ENCODE measurements around the gene LMOD2. TPM values are rescaled to one million over a fixed set of nuclear protein-coding genes. Genes with fewer than 3 reads are reported as not detected.

The LMOD2 gene
- total RNA-seq, 1 donor from 2014 or later, result not detected

DNA sequence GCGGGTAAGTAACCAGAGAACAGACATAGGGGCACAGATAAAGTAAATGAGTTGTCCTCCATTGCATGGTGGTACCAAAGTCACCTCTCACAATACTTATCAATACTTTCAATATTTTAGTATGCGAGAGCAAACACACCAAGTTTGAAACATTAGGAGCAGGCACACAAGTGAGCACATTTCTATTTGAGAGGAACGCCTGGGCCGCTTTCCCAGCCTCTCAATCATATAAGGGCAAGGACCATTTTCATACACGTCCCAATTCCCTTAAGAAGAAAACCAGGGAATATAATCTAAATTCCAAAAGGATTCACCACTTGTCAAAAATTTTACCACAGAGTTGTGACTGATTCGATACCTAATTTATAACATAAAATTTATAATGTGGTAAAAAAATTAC is 7.5 kb downstream of the LMOD2 start:
- H3K79me2 ChIP-seq (ENCODE audit: insufficient read depth, low read length), result no peaks in the 10 kb centered on the region
- DNase-seq (ENCODE audit: low read depth) (no peak), FAIRE-seq (no peak)
- no peaks in the 10 kb centered on the region for H3K4me1 ChIP-seq (ENCODE audit: insufficient read depth, low read length)
- Mint-ChIP-seq H3K36me3 (ENCODE audit: low read depth, unreplicated experiment) (no peaks in the 10 kb centered on the region), H3K4me3 (ENCODE audit: unreplicated experiment) (no peak overlapping the region), H3K27me3 (ENCODE audit: low read depth, unreplicated experiment) (peaks cover 3% of the 10 kb centered on the region), H3K4me1 (ENCODE audit: low read depth, unreplicated experiment) (no peaks in the 10 kb centered on the region), H3K9me3 (ENCODE audit: unreplicated experiment) (peaks cover 2% of the 10 kb centered on the region), H3K27ac (ENCODE audit: unreplicated experiment) (no peak overlapping the region)
- no peak overlapping the region for H3K4me2 ChIP-seq (ENCODE audit: low read length)
- H3K27me3 ChIP-seq (ENCODE audit: insufficient read depth, low read length), result peaks cover 7% of the 10 kb centered on the region
- no peaks in the 10 kb centered on the region for H3K36me3 ChIP-seq (ENCODE audit: insufficient read depth, low read length)
- no peak overlapping the region for H3K27ac ChIP-seq (ENCODE audit: low read depth, low read length)
- TF ChIP-seq, protein P1, sequence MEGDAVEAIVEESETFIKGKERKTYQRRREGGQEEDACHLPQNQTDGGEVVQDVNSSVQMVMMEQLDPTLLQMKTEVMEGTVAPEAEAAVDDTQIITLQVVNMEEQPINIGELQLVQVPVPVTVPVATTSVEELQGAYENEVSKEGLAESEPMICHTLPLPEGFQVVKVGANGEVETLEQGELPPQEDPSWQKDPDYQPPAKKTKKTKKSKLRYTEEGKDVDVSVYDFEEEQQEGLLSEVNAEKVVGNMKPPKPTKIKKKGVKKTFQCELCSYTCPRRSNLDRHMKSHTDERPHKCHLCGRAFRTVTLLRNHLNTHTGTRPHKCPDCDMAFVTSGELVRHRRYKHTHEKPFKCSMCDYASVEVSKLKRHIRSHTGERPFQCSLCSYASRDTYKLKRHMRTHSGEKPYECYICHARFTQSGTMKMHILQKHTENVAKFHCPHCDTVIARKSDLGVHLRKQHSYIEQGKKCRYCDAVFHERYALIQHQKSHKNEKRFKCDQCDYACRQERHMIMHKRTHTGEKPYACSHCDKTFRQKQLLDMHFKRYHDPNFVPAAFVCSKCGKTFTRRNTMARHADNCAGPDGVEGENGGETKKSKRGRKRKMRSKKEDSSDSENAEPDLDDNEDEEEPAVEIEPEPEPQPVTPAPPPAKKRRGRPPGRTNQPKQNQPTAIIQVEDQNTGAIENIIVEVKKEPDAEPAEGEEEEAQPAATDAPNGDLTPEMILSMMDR (IDR thresholded peaks at IDR 0.05; ENCODE audit: insufficient read depth, low read depth, low read length), result no peak
- TF ChIP-seq EZH2 (IDR thresholded peaks at IDR 0.05; ENCODE audit: insufficient read depth, low read length), result no peak
- H3K4me3 ChIP-seq (ENCODE audit: insufficient read depth, low read depth, low read length), result no peak overlapping the region
- H3K9ac ChIP-seq (ENCODE audit: low read length), result no peak overlapping the region
- no peak overlapping the region for H2AFZ ChIP-seq (ENCODE audit: low read depth, low read length)
- H4K20me1 ChIP-seq (ENCODE audit: insufficient read depth, low read length), result no peaks in the 10 kb centered on the region
- H3K9me3 ChIP-seq (ENCODE audit: insufficient read depth, low read depth, low read length), result peaks cover 2% of the 10 kb centered on the region

DNA sequence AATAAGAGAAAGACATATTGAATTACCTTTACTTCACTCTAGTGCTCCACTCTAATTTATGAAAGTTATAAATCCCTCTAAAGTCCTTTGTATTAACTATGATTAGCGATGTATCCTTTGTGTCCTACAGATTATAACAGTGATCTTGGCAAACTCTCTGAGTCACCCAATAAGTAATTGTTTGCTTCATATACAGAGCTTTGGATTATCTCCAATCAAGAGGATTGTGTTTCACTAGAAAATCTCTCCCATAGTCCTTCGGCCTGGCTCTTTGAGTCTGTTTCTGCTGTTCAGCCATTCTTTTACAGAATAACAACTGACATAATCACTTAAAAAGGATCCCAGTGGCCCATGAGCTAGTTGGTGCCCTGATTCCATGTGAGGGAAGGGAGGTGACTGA is 9.5 kb downstream of the LMOD2 start:
- Mint-ChIP-seq H3K4me3 (ENCODE audit: unreplicated experiment) (no peak overlapping the region), H3K36me3 (ENCODE audit: low read depth, unreplicated experiment) (no peaks in the 10 kb centered on the region), H3K9me3 (ENCODE audit: unreplicated experiment) (peaks cover 2% of the 10 kb centered on the region), H3K27ac (ENCODE audit: unreplicated experiment) (no peak overlapping the region), H3K27me3 (ENCODE audit: low read depth, unreplicated experiment) (peaks cover 3% of the 10 kb centered on the region), H3K4me1 (ENCODE audit: low read depth, unreplicated experiment) (no peaks in the 10 kb centered on the region)
- Histone ChIP-seq H3K27ac (ENCODE audit: low read depth, low read length) (no peak overlapping the region), H3K9ac (ENCODE audit: low read length) (no peak overlapping the region), H4K20me1 (ENCODE audit: insufficient read depth, low read length) (no peaks in the 10 kb centered on the region), H3K4me1 (ENCODE audit: insufficient read depth, low read length) (no peaks in the 10 kb centered on the region), H3K27me3 (ENCODE audit: insufficient read depth, low read length) (peaks cover 4% of the 10 kb centered on the region), H3K4me3 (ENCODE audit: insufficient read depth, low read depth, low read length) (no peak overlapping the region), H3K9me3 (ENCODE audit: insufficient read depth, low read depth, low read length) (peaks cover 2% of the 10 kb centered on the region), H3K79me2 (ENCODE audit: insufficient read depth, low read length) (no peaks in the 10 kb centered on the region), H3K4me2 (ENCODE audit: low read length) (no peak overlapping the region), H3K36me3 (ENCODE audit: insufficient read depth, low read length) (no peaks in the 10 kb centered on the region), H2AFZ (ENCODE audit: low read depth, low read length) (no peak overlapping the region)
- FAIRE-seq (no peak), DNase-seq (ENCODE audit: low read depth) (no peak)
- TF ChIP-seq, protein P1 (IDR thresholded peaks at IDR 0.05; ENCODE audit: insufficient read depth, low read depth, low read length), result no peak
- TF ChIP-seq EZH2 (IDR thresholded peaks at IDR 0.05; ENCODE audit: insufficient read depth, low read length), result no peak

DNA sequence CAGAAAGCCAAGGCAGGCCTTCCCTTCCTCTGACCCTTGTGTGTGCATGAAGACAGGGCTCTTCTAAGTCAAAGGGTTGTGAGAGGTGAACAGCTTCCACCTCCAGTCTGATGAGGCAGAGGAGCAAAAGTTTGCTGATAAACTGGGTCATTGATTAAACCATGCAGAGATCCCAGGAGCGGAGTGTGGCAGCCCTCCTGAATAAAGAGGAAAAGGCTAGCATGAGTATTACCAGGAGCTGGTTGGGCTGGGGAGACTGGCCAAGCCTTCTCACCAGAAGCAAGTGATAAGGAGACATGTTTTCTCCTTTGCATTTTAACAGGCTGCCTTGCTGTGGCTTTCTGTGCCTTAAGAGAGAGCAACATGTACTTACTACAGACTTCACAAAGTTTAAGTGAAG is 10.2 kb downstream of the LMOD2 start:
- Histone ChIP-seq H3K9me3 (ENCODE audit: insufficient read depth, low read depth, low read length) (peaks cover 2% of the 10 kb centered on the region), H3K4me1 (ENCODE audit: insufficient read depth, low read length) (no peaks in the 10 kb centered on the region), H3K36me3 (ENCODE audit: insufficient read depth, low read length) (no peaks in the 10 kb centered on the region), H3K27ac (ENCODE audit: low read depth, low read length) (no peak overlapping the region), H4K20me1 (ENCODE audit: insufficient read depth, low read length) (no peaks in the 10 kb centered on the region), H2AFZ (ENCODE audit: low read depth, low read length) (no peak overlapping the region), H3K4me3 (ENCODE audit: insufficient read depth, low read depth, low read length) (no peak overlapping the region), H3K4me2 (ENCODE audit: low read length) (no peak overlapping the region), H3K79me2 (ENCODE audit: insufficient read depth, low read length) (no peaks in the 10 kb centered on the region), H3K27me3 (ENCODE audit: insufficient read depth, low read length) (peaks cover 4% of the 10 kb centered on the region), H3K9ac (ENCODE audit: low read length) (no peak overlapping the region)
- H3K27ac Mint-ChIP-seq (ENCODE audit: unreplicated experiment), result no peak overlapping the region
- peaks cover 3% of the 10 kb centered on the region for H3K27me3 Mint-ChIP-seq (ENCODE audit: low read depth, unreplicated experiment)
- H3K9me3 Mint-ChIP-seq (ENCODE audit: unreplicated experiment), result peaks cover 2% of the 10 kb centered on the region
- no peaks in the 10 kb centered on the region for H3K4me1 Mint-ChIP-seq (ENCODE audit: low read depth, unreplicated experiment)
- H3K4me3 Mint-ChIP-seq (ENCODE audit: unreplicated experiment), result no peak overlapping the region
- TF ChIP-seq, protein P1 (IDR thresholded peaks at IDR 0.05; ENCODE audit: insufficient read depth, low read depth, low read length), result no peak
- no peak for TF ChIP-seq EZH2 (IDR thresholded peaks at IDR 0.05; ENCODE audit: insufficient read depth, low read length)
- no peaks in the 10 kb centered on the region for H3K36me3 Mint-ChIP-seq (ENCODE audit: low read depth, unreplicated experiment)
- FAIRE-seq (no peak), DNase-seq (ENCODE audit: low read depth) (no peak)
